Measurements from ENCODE around the gene APMAP.

GRCh38 chr20:25025986-25026605 is 33.5 kb upstream of the APMAP start:
- no peak for TF ChIP-seq RAD21 (IDR thresholded peaks at IDR 0.05)
- no peak for TF ChIP-seq JUND (IDR thresholded peaks at IDR 0.05)
- TF ChIP-seq, protein P1, sequence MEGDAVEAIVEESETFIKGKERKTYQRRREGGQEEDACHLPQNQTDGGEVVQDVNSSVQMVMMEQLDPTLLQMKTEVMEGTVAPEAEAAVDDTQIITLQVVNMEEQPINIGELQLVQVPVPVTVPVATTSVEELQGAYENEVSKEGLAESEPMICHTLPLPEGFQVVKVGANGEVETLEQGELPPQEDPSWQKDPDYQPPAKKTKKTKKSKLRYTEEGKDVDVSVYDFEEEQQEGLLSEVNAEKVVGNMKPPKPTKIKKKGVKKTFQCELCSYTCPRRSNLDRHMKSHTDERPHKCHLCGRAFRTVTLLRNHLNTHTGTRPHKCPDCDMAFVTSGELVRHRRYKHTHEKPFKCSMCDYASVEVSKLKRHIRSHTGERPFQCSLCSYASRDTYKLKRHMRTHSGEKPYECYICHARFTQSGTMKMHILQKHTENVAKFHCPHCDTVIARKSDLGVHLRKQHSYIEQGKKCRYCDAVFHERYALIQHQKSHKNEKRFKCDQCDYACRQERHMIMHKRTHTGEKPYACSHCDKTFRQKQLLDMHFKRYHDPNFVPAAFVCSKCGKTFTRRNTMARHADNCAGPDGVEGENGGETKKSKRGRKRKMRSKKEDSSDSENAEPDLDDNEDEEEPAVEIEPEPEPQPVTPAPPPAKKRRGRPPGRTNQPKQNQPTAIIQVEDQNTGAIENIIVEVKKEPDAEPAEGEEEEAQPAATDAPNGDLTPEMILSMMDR (IDR thresholded peaks at IDR 0.05; ENCODE audit: low read depth, low read length, missing input control): no peak
- TF ChIP-seq REST (IDR thresholded peaks at IDR 0.05): no peak
- TF ChIP-seq SP1 (IDR thresholded peaks at IDR 0.05): no peak
- no peak for TF ChIP-seq GABPA (IDR thresholded peaks at IDR 0.05 in 1 of 2, conservative IDR thresholded peaks at IDR 0.05 in 1 of 2)
- TF ChIP-seq ATF3 (IDR thresholded peaks at IDR 0.05): no peak
- no peak for TF ChIP-seq RXRA (IDR thresholded peaks at IDR 0.05)
- TF ChIP-seq ZBTB33 (IDR thresholded peaks at IDR 0.05): no peak
- no peak for TF ChIP-seq YY1 (IDR thresholded peaks at IDR 0.05)
- TF ChIP-seq TAF1 (conservative IDR thresholded peaks at IDR 0.05): no peak

Measured in liver (tissue), 3 donors.